ENCODE data around the gene USP4. TPM values are rescaled to one million over a fixed set of nuclear protein-coding genes. Genes with fewer than 3 reads are reported as not detected.

USP4 gene
- total RNA-seq, 1 donor from 2014 or later, result 31.8 TPM

- DNase-seq (ENCODE audit: low read depth) (no peak), FAIRE-seq (no peak)
- Mint-ChIP-seq H3K36me3 (ENCODE audit: low read depth, unreplicated experiment) (peaks cover 24% of the 10 kb centered on the region), H3K27me3 (ENCODE audit: low read depth, unreplicated experiment) (no peaks in the 10 kb centered on the region), H3K4me3 (ENCODE audit: unreplicated experiment) (no peak overlapping the region), H3K4me1 (ENCODE audit: low read depth, unreplicated experiment) (peaks cover 3% of the 10 kb centered on the region), H3K27ac (ENCODE audit: unreplicated experiment) (no peak overlapping the region), H3K9me3 (ENCODE audit: unreplicated experiment) (no peaks in the 10 kb centered on the region)
- Histone ChIP-seq H3K9me3 (ENCODE audit: insufficient read depth, low read depth, low read length) (no peaks in the 10 kb centered on the region), H3K9ac (ENCODE audit: low read length) (no peak overlapping the region), H3K27ac (ENCODE audit: low read depth, low read length) (no peak overlapping the region), H3K4me3 (ENCODE audit: insufficient read depth, low read depth, low read length) (no peak overlapping the region), H3K4me1 (ENCODE audit: insufficient read depth, low read length) (peaks cover 16% of the 10 kb centered on the region), H3K36me3 (ENCODE audit: insufficient read depth, low read length) (peaks cover 5% of the 10 kb centered on the region), H2AFZ (ENCODE audit: low read depth, low read length) (no peak overlapping the region), H3K4me2 (ENCODE audit: low read length) (no peak overlapping the region), H3K79me2 (ENCODE audit: insufficient read depth, low read length) (no peaks in the 10 kb centered on the region), H4K20me1 (ENCODE audit: insufficient read depth, low read length) (no peaks in the 10 kb centered on the region), H3K27me3 (ENCODE audit: insufficient read depth, low read length) (no peaks in the 10 kb centered on the region)
- TF ChIP-seq CTCF (IDR thresholded peaks at IDR 0.05; ENCODE audit: insufficient read depth, low read depth, low read length) (no peak), EZH2 (IDR thresholded peaks at IDR 0.05; ENCODE audit: insufficient read depth, low read length) (no peak)
Observed at GRCh38 chr3:49273825-49274532, 65.9 kb downstream of the USP4 start.

- Histone ChIP-seq H3K4me1 (ENCODE audit: insufficient read depth, low read length) (peaks cover under 1% of the 10 kb centered on the region), H2AFZ (ENCODE audit: low read depth, low read length) (no peak overlapping the region), H3K27me3 (ENCODE audit: insufficient read depth, low read length) (no peaks in the 10 kb centered on the region), H3K36me3 (ENCODE audit: insufficient read depth, low read length) (no peaks in the 10 kb centered on the region), H3K4me3 (ENCODE audit: insufficient read depth, low read depth, low read length) (no peak overlapping the region), H3K79me2 (ENCODE audit: insufficient read depth, low read length) (no peaks in the 10 kb centered on the region), H3K9ac (ENCODE audit: low read length) (no peak overlapping the region), H4K20me1 (ENCODE audit: insufficient read depth, low read length) (no peaks in the 10 kb centered on the region), H3K4me2 (ENCODE audit: low read length) (no peak overlapping the region), H3K27ac (ENCODE audit: low read depth, low read length) (no peak overlapping the region), H3K9me3 (ENCODE audit: insufficient read depth, low read depth, low read length) (no peaks in the 10 kb centered on the region)
- Mint-ChIP-seq H3K36me3 (ENCODE audit: low read depth, unreplicated experiment) (peaks cover 22% of the 10 kb centered on the region), H3K9me3 (ENCODE audit: unreplicated experiment) (no peaks in the 10 kb centered on the region), H3K4me3 (ENCODE audit: unreplicated experiment) (no peak overlapping the region), H3K27ac (ENCODE audit: unreplicated experiment) (no peak overlapping the region), H3K27me3 (ENCODE audit: low read depth, unreplicated experiment) (no peaks in the 10 kb centered on the region), H3K4me1 (ENCODE audit: low read depth, unreplicated experiment) (no peaks in the 10 kb centered on the region)
- DNase-seq (ENCODE audit: low read depth), result no peak
- TF ChIP-seq CTCF (IDR thresholded peaks at IDR 0.05; ENCODE audit: insufficient read depth, low read depth, low read length) (no peak), EZH2 (IDR thresholded peaks at IDR 0.05; ENCODE audit: insufficient read depth, low read length) (no peak)
- no peak for FAIRE-seq
Observed at GRCh38 chr3:49271047-49271446, 68.8 kb downstream of the USP4 start.

- Histone ChIP-seq H3K79me2 (ENCODE audit: insufficient read depth, low read length) (no peaks in the 10 kb centered on the region), H3K4me2 (ENCODE audit: low read length) (no peak overlapping the region), H3K9me3 (ENCODE audit: insufficient read depth, low read depth, low read length) (no peaks in the 10 kb centered on the region), H2AFZ (ENCODE audit: low read depth, low read length) (no peak overlapping the region), H3K27ac (ENCODE audit: low read depth, low read length) (no peak overlapping the region), H3K36me3 (ENCODE audit: insufficient read depth, low read length) (no peaks in the 10 kb centered on the region), H3K9ac (ENCODE audit: low read length) (no peak overlapping the region), H3K4me3 (ENCODE audit: insufficient read depth, low read depth, low read length) (no peak overlapping the region), H4K20me1 (ENCODE audit: insufficient read depth, low read length) (no peaks in the 10 kb centered on the region), H3K4me1 (ENCODE audit: insufficient read depth, low read length) (no peaks in the 10 kb centered on the region), H3K27me3 (ENCODE audit: insufficient read depth, low read length) (no peaks in the 10 kb centered on the region)
- Mint-ChIP-seq H3K4me3 (ENCODE audit: unreplicated experiment) (no peak overlapping the region), H3K27me3 (ENCODE audit: low read depth, unreplicated experiment) (no peaks in the 10 kb centered on the region), H3K27ac (ENCODE audit: unreplicated experiment) (no peak overlapping the region), H3K4me1 (ENCODE audit: low read depth, unreplicated experiment) (no peaks in the 10 kb centered on the region), H3K9me3 (ENCODE audit: unreplicated experiment) (no peaks in the 10 kb centered on the region), H3K36me3 (ENCODE audit: low read depth, unreplicated experiment) (peaks cover 22% of the 10 kb centered on the region)
- TF ChIP-seq CTCF (IDR thresholded peaks at IDR 0.05; ENCODE audit: insufficient read depth, low read depth, low read length), result no peak
- TF ChIP-seq EZH2 (IDR thresholded peaks at IDR 0.05; ENCODE audit: insufficient read depth, low read length), result no peak
- DNase-seq (ENCODE audit: low read depth) (no peak), FAIRE-seq (no peak)
Observed at GRCh38 chr3:49270156-49270500, 69.7 kb downstream of the USP4 start.

Measured in astrocyte (in vitro differentiated cells and primary cell).